Smooth muscle cell (in vitro differentiated cells): ENCODE data around the gene ANKRD31. TPM values are rescaled to one million over a fixed set of nuclear protein-coding genes. Genes with fewer than 3 reads are reported as not detected.

Experiments
- DNase-seq: peaks from one replicate; lab custom pipeline; 2025; ENCODE audit not compliant: unreplicated experiment; lab: John Stamatoyannopoulos, UW
- H2AFZ ChIP-seq: fragments of 200-600 bp; sonication (generic); 2 replicates; pipeline ENCODE4 v1.6.0; 2016; ENCODE audit warnings: antibody characterized with exemption, low read depth, mild to moderate bottlenecking
- H3F3A ChIP-seq: fragments of 200-600 bp; sonication (generic); 2 replicates; pipeline ENCODE4 v1.6.0; 2017; ENCODE audit warnings: antibody characterized with exemption, low read depth
- H3K27ac ChIP-seq: fragments of 200-600 bp; sonication (generic); 2 replicates; pipeline ENCODE4 v1.5.1; 2016; ENCODE audit warnings: low read depth, mild to moderate bottlenecking
- H3K27me3 ChIP-seq: fragments of 200-600 bp; sonication (generic); 2 replicates; pipeline ENCODE4 v1.6.1; 2016; ENCODE audit warnings: low read depth, mild to moderate bottlenecking
- H3K36me3 ChIP-seq: fragments of 200-600 bp; sonication (generic); 2 replicates; pipeline ENCODE4 v1.5.1; 2016; ENCODE audit warnings: low read depth
- H3K4me1 ChIP-seq: fragments of 200-600 bp; sonication (generic); 2 replicates; pipeline ENCODE4 v1.5.1; 2016; ENCODE audit warnings: low read depth
- H3K4me2 ChIP-seq: fragments of 200-600 bp; sonication (generic); 2 replicates; pipeline ENCODE4 v1.6.0; 2016; ENCODE audit warnings: mild to moderate bottlenecking
- H3K4me3 ChIP-seq: fragments of 200-600 bp; sonication (generic); 2 replicates; pipeline ENCODE4 v1.5.1; 2016; ENCODE audit warnings: mild to moderate bottlenecking
- H3K79me2 ChIP-seq: fragments of 200-600 bp; sonication (generic); 2 replicates; pipeline ENCODE4 v1.6.0; 2016; ENCODE audit warnings: low read depth, mild to moderate bottlenecking
- H3K9ac ChIP-seq: fragments of 200-600 bp; sonication (generic); 2 replicates; pipeline ENCODE4 v1.6.0; 2016; ENCODE audit warnings: low read depth
- H3K9me3 ChIP-seq: fragments of 200-600 bp; sonication (generic); replicated peaks from 2 replicates; pipeline ENCODE4 v1.5.1; 2016; ENCODE audit warnings: low read depth
- H4K20me1 ChIP-seq: fragments of 200-600 bp; sonication (generic); 2 replicates; pipeline ENCODE4 v1.6.0; 2016; ENCODE audit warnings: low read depth
- CTCF ChIP-seq: fragments of 200-600 bp; sonication (generic); IDR thresholded peaks from 2 replicates; pipeline ENCODE4 v1.5.1; 2017; ENCODE audit warnings: borderline replicate concordance, mild to moderate bottlenecking, antibody characterized with exemption; ENCODE audit not compliant: insufficient read depth, poor library complexity, severe bottlenecking
- WGBS: methylation state at CpG from one replicate; pipeline ENCODE4 v1.1.7; 2016; ENCODE audit warnings: low lambda C conversion rate; 5-methylcytosine and 5-hydroxymethylcytosine counted together
- polyA plus RNA-seq: library from polyadenylated mRNA; unstranded; fragments of >200 nt; fragmentation: Nextera tagmentation; extraction: Ambion mirVana; gene quantifications from 2 replicates; pipeline ENCODE4 v1.2.1, GENCODE V29; 2016
- total RNA-seq: library from RNA; depleted of rRNA; stranded (reverse); fragments of >200 nt; gene quantifications from 2 replicates; pipeline ENCODE4 v1.2.3, GENCODE V29; 2014

ANKRD31 gene
- total and polyA plus RNA-seq, 2 experiments from 2014 or later: 0.03 to 0.22 TPM

DNA sequence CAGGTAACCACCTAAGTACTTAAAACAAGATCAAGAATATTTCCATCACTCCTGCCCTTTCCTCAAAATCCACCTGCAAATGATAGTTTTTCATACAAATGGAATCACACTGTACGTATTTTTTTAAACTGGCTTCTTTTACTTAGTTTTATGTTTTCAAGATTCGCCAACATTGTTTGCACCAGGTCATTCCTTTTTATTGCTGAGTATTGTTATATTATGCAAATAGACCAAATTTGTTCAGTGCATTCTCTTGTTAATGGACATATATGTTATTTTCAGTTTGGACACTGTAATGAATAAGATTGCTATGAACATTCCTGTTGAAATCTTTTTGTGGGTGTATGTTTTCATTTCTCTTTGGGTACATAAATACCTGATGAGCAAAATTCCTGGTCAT, 8.3 kb upstream of the ANKRD31 start:
- Histone ChIP-seq H3K36me3 (no peaks in the 10 kb centered on the region), H3K27me3 (no peaks in the 10 kb centered on the region), H3K79me2 (no peaks in the 10 kb centered on the region), H3K4me3 (no peak overlapping the region), H2AFZ (no peak overlapping the region), H3K27ac (no peak overlapping the region), H3K4me1 (no peaks in the 10 kb centered on the region), H3K4me2 (no peak overlapping the region), H4K20me1 (no peaks in the 10 kb centered on the region), H3K9ac (no peak overlapping the region), H3K9me3 (no peaks in the 10 kb centered on the region), H3F3A (no peaks in the 10 kb centered on the region)
- WGBS: 91% methylated on average over 2 of the region's 2 CpGs
- TF ChIP-seq CTCF: no peak
- DNase-seq: no peak

DNA sequence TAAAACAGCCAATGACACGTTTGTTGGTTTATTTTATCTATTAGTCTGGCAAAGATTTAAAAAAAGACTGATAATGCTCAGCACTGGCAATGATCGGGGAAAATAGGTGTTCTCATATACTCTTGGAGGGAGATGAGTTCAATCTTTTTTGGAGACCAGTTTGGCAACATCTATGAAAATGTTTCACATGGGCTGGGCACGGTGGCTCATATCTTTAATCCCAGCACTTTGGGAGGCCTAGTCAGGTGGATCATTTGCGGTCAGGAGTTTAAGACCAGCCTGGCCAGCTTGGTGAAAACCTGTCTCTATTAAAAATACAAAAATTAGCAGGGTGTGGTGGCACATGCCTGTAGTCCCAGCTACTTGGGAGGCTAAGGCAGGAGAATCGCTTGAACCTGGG, 6.8 kb upstream of the ANKRD31 start:
- H3K79me2 ChIP-seq: no peaks in the 10 kb centered on the region
- H2AFZ ChIP-seq: no peak overlapping the region
- no peaks in the 10 kb centered on the region for H3K9me3 ChIP-seq
- H3K27me3 ChIP-seq: no peaks in the 10 kb centered on the region
- no peak for DNase-seq
- H3F3A ChIP-seq: no peaks in the 10 kb centered on the region
- H3K4me1 ChIP-seq: no peaks in the 10 kb centered on the region
- peak overlapping the region; percentile 10 for H3K4me2 ChIP-seq
- H3K4me3 ChIP-seq: no peak overlapping the region
- 76% methylated on average over 5 of the region's 5 CpGs for WGBS
- H3K27ac ChIP-seq: peak overlapping the region; percentile 69
- H3K36me3 ChIP-seq: no peaks in the 10 kb centered on the region
- H3K9ac ChIP-seq: no peak overlapping the region
- TF ChIP-seq CTCF: no peak
- no peaks in the 10 kb centered on the region for H4K20me1 ChIP-seq

DNA sequence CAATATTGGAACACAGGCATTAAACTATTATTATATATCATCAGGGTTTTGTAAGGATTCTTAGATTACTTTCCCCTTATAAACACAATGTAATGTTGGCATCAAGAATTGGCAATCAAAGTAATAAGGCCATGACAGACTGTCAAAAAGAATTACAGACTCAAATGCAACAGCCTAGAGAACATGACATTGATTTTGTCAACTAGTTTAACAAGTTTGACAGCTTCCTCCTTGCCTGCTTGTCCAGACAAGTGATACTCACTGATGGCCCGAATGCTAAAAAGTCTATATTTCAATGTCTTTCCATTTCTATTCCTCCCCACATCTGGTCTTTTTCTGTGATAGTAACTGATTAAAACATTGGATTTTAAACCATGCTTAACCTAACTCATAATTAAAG, 6.4 kb upstream of the ANKRD31 start:
- Histone ChIP-seq H3K4me3 (no peak overlapping the region), H3K27me3 (no peaks in the 10 kb centered on the region), H4K20me1 (no peaks in the 10 kb centered on the region), H3K9ac (no peak overlapping the region), H3K4me1 (no peaks in the 10 kb centered on the region), H3K9me3 (no peaks in the 10 kb centered on the region), H3K4me2 (peak overlapping the region; percentile 15), H3F3A (no peaks in the 10 kb centered on the region), H3K27ac (peak overlapping the region; percentile 69), H2AFZ (no peak overlapping the region), H3K36me3 (no peaks in the 10 kb centered on the region), H3K79me2 (no peaks in the 10 kb centered on the region)
- no peak for DNase-seq
- no peak for TF ChIP-seq CTCF
- 59% methylated on average over 1 of the region's 1 CpG for WGBS

GRCh38 chr5:75242067-75242466, 5.4 kb upstream of the ANKRD31 start:
- H3K27ac ChIP-seq: peak overlapping the region; percentile 69
- H2AFZ ChIP-seq: no peak overlapping the region
- no peaks in the 10 kb centered on the region for H3K9me3 ChIP-seq
- no peak overlapping the region for H3K9ac ChIP-seq
- DNase-seq: no peak
- H3K4me3 ChIP-seq: no peak overlapping the region
- no peak for TF ChIP-seq CTCF
- no peaks in the 10 kb centered on the region for H3K79me2 ChIP-seq
- H3F3A ChIP-seq: no peaks in the 10 kb centered on the region
- no peak overlapping the region for H3K4me2 ChIP-seq
- H4K20me1 ChIP-seq: no peaks in the 10 kb centered on the region
- no peaks in the 10 kb centered on the region for H3K27me3 ChIP-seq
- no peaks in the 10 kb centered on the region for H3K4me1 ChIP-seq
- H3K36me3 ChIP-seq: no peaks in the 10 kb centered on the region
- 75% methylated on average over 2 of the region's 2 CpGs for WGBS
